Tibial artery (tissue), 4 donors: Measurements from ENCODE around the gene TRMT5.

Experiments used
- DNase-seq, 2 donors: peaks; one replicate each; pipeline ENCODE4 v3.0.0-alpha.2; 2019
- H3K27ac ChIP-seq, 2 donors: fragments of 200-600 bp; sonication (generic) in 1 of 2; 1 replicate in 1 of 2; 2 replicates in 1 of 2; pipeline ENCODE4 v1.5.1; 2018 to 2019; ENCODE audit warnings: mild to moderate bottlenecking in 1 of 2
- H3K27me3 ChIP-seq, 2 donors: fragments of 200-600 bp; sonication (generic) in 1 of 2; one replicate each; pipeline versions ENCODE4 v1.5.1 to v1.6.0; 2016 to 2019
- H3K36me3 ChIP-seq, 3 donors: fragments of 200-600 bp; sonication (generic) in 2 of 3; one replicate each; pipeline ENCODE4 v1.5.1; 2016 to 2019; ENCODE audit warnings: mild to moderate bottlenecking in 2 of 3
- H3K4me1 ChIP-seq, 4 donors: fragments of 200-600 bp; sonication (generic) in 2 of 4; 1 replicate in 3 of 4; 2 replicates in 1 of 4; pipeline ENCODE4 v1.5.1; 2016 to 2019
- H3K4me3 ChIP-seq, 2 donors: fragments of 200-600 bp; sonication (generic) in 1 of 2; 1 replicate in 1 of 2; 2 replicates in 1 of 2; pipeline ENCODE4 v1.5.1; 2018 to 2019; ENCODE audit warnings: mild to moderate bottlenecking in 2 of 2
- H3K9me3 ChIP-seq, 3 donors: fragments of 200-600 bp; sonication (generic) in 1 of 3; one replicate each; pipeline ENCODE4 v1.5.1; 2016 to 2019
- CTCF ChIP-seq, 2 experiments: fragments of 200-600 bp in 1 of 2; fragments of 450-650 bp in 1 of 2; IDR thresholded peaks; one replicate each; pipeline ENCODE4 v1.5.1; 2017 to 2019; ENCODE audit warnings: antibody characterized with exemption in 2 of 2, mild to moderate bottlenecking in 1 of 2, moderate library complexity in 1 of 2
- intact Hi-C: fragments of 100-400 bp; cut with DNase I; formaldehyde crosslinking; loops from one replicate; pipeline ENCODE4 v1.15.0; 2023; ENCODE audit warnings: low total_unique reads

Gene TRMT5

GRCh38 chr14:60933920-60934655, 46.8 kb downstream of the TRMT5 start:
- no peak overlapping the region for H3K4me3 ChIP-seq
- intact Hi-C loops = no loop called here
- H3K36me3 ChIP-seq = no peaks in the 10 kb centered on the region
- no peak for DNase-seq
- no peaks in the 10 kb centered on the region for H3K4me1 ChIP-seq
- TF ChIP-seq CTCF (IDR thresholded peaks at IDR 0.05) = no peak
- H3K9me3 ChIP-seq = no peaks in the 10 kb centered on the region
- no peaks in the 10 kb centered on the region for H3K27me3 ChIP-seq
- H3K27ac ChIP-seq = no peak overlapping the region

GRCh38 chr14:60931218-60931617, 49.7 kb downstream of the TRMT5 start:
- no peak for TF ChIP-seq CTCF (IDR thresholded peaks at IDR 0.05)
- intact Hi-C loops = no loop called here
- H3K36me3 ChIP-seq = no peaks in the 10 kb centered on the region
- H3K4me1 ChIP-seq = no peaks in the 10 kb centered on the region
- no peak for DNase-seq
- H3K27ac ChIP-seq = no peak overlapping the region
- no peaks in the 10 kb centered on the region for H3K27me3 ChIP-seq
- H3K9me3 ChIP-seq = no peaks in the 10 kb centered on the region
- no peak overlapping the region for H3K4me3 ChIP-seq

GRCh38 chr14:60926002-60926401, 54.9 kb downstream of the TRMT5 start:
- Histone ChIP-seq H3K27me3 (no peaks in the 10 kb centered on the region), H3K27ac (no peak overlapping the region), H3K4me3 (no peak overlapping the region), H3K9me3 (no peaks in the 10 kb centered on the region), H3K4me1 (no peaks in the 10 kb centered on the region), H3K36me3 (no peaks in the 10 kb centered on the region)
- intact Hi-C loops = no loop called here
- no peak for DNase-seq
- no peak for TF ChIP-seq CTCF (IDR thresholded peaks at IDR 0.05)

- Histone ChIP-seq H3K27me3 (no peaks in the 10 kb centered on the region), H3K4me3 (no peak overlapping the region), H3K36me3 (no peaks in the 10 kb centered on the region), H3K9me3 (no peaks in the 10 kb centered on the region), H3K27ac (no peak overlapping the region), H3K4me1 (no peaks in the 10 kb centered on the region)
- intact Hi-C loops = no loop called here
- no peak for DNase-seq
- TF ChIP-seq CTCF (IDR thresholded peaks at IDR 0.05) = no peak
Measured at GRCh38 chr14:60925286-60925685, 55.6 kb downstream of the TRMT5 start.

GRCh38 chr14:60922050-60922449, 58.8 kb downstream of the TRMT5 start:
- Histone ChIP-seq H3K27me3 (no peaks in the 10 kb centered on the region), H3K4me1 (no peaks in the 10 kb centered on the region), H3K36me3 (no peaks in the 10 kb centered on the region), H3K4me3 (no peak overlapping the region), H3K9me3 (no peaks in the 10 kb centered on the region), H3K27ac (no peak overlapping the region)
- no peak for DNase-seq
- intact Hi-C loops = no loop called here
- no peak for TF ChIP-seq CTCF (IDR thresholded peaks at IDR 0.05)
